NAMALWA (cell line): Measurements from ENCODE around the gene MTHFR.

Experiments used
- DNase-seq: peaks from one replicate; pipeline ENCODE4 v3.0.0-alpha.2; 2015; ENCODE audit warnings: low spot score

Gene MTHFR

DNA sequence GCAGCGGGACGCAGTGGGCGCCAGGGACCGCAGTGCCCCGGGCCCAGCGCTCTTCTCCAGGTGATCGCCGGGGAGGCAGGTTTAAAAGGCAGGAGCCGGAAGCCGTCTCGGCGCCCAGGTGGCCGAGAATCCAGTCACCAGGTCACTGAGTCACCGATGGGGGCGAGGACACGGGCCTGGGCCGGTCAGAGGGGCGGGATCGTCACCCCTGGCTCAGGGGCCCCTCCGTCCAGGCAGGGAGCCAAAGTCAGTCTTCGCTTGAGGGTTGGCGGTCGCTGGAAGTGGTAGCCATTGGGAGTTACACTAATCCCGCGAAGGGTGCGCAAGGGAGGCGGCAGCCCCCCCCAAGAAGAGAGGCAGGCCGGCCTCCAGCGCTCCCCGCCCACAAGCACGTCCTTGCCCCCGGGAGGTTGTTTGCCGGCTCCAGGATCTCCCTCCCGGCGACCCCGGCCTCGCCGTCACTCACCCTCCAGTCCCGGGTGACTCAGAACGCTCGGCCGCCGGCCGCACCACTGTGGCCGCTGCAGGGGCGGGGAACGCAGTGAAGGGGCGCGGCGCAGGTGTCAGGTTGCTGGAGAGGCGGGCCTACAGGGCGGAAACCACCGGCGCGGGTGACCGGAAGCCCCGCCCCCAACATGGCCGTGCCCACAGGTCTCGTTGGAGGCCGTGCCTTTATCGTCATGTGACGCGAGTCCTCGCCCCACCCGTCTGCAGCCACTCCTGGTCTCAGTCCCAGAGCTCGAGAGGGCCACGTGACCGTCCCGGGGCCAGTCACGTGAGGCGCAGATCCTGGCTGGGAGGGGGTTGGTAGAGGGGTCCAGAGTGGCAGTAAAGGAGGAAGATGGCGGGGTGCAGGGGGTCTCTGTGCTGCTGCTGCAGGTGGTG, at the start of gene MTHFR, which contains the start of gene CLCN6:
Gene MTHFR (minus strand): TSS at position 543 of the 885 bp plus-strand sequence. CDS start 2,848 bp downstream, outside the sequence.
Gene CLCN6 (plus strand): TSS at position 770 of the 885 bp plus-strand sequence. CDS start 72 bp downstream, at position 842.
- DNase-seq: peak; percentile 100

DNA sequence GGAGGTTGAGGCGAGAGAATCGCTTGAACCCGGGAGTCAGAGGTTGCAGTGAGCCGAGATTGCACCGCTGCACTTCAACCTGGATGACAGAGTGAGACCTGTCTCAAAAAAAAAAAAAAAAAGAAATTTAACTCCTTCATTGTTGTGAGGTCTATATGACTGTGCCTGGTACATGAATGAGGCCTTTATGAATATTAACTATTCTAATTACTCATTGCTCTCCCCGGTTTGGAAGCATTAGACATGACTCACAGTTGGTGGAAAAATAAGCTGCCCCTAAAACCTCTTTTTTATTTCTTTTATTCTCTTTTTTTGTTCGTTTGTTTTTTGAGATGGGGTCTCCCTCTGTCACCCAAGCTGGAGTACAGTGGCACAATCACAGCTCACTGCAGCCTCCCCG, 49.7 kb upstream of the MTHFR start:
- no peak for DNase-seq

DNA sequence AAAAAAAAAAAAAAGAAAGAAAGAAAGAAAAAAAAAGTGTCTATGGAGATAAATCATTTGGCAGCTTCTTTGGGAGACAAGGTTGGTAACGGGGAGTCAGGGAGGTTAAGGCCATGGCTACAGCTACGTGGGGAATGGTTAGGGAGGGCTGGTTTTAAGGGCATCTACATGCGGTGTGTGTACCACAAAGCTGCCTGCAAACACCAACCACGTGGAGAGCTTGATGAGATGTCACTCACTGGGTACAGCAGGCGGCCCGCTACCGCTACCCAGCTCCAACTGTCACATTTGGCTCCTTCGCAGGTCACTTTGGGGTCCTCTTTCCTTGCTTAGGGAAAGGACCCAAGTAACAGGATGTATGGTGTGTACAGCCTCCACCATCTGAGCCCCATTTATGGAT, 48.8 kb upstream of the MTHFR start:
- DNase-seq: no peak

DNA sequence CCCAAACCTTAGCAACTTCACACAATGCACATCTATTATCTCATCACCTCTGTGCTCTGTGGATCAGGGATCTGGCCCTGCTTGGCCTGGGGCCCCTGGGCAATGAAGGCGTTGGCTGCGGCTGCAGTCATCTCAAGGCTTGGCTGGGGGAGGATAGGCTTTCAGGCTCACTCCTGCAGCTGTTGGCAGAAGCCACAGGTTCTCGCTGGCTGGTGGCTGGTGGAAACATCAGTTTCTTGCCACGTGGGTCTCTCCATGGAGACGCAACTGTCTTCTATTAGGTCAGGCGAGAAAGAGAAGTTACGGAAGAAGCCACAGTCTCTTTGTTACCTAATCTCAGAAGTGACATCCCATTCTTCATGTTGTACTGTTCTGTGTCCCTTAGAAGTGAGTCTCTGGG, 45.4 kb upstream of the MTHFR start:
- DNase-seq: peak; percentile 91

DNA sequence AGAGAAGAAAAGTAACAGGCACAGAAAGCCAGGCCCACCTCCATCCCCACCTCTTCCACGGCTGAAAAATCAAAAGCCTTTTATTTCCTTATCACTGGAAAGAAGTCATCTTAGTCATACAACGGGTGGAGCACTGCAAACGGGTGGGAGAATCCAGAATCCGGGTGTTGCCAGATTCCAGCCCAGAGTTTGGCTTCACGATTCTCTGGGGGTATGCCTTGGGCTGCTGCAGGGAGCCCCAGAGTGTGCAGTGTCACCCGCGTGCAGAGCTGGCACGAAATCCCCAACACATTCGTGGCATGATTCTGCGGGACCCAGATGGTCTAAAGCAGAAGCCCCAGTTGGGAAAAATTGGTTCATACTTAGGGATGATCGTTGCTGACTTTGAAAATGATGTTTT, 44.4 kb upstream of the MTHFR start:
- no peak for DNase-seq

DNA sequence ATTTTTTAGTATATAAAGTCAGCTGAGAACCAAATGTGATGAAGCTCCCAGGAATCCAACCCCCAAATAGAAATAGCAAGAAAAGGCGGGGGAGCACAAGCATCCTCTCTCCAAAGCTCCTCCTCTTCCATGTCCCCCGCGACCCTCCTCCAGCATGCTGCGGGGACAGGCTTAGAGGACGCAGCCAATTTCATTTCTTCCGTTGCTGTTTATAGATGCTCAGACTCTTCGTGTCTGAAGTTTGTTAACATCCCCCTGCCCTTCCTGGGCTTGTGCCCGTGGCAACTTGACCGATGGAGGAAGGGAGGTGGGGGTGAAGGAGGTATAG, 42.6 kb upstream of the MTHFR start:
- DNase-seq: no peak

DNA sequence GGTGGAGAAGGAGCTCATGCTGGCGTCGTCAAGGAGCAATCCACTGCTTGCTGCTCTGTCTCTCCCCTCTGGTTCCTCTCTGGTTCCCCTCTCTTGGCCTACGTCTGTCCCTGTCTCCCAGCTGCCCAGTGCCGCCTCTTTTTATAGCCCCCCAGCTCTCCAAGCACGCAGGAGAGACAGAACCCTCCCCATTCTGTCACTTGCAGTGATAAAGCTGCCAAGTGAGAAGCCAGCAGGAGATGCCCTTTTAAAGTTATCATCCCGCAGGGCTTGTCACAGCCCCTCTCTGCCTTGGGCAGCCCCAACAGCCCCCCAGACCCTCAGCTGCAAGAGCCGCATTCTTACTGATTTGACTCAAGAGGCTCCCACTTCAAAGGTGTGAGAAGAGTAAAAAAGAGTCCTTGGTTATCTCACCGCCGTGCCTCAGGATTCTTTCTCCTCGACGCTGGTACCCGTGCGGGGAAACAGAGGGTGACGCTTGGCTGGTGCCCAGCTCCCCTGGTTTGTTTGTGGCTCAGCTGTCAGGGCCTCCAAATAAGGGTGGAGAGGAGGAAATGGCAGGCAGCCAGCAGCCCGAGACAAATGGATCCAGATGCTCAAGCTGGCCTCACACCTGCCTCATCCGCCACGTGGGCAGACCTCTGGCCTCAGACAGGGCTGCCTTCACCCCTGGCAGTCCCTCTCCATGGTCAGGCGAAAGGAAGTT, 42.1 kb upstream of the MTHFR start, which contains the start of gene NPPA:
Gene NPPA (minus strand): TSS at position 117 of the 706 bp plus-strand sequence. CDS start 99 bp downstream, at position 18.
- DNase-seq: peak; percentile 93

DNA sequence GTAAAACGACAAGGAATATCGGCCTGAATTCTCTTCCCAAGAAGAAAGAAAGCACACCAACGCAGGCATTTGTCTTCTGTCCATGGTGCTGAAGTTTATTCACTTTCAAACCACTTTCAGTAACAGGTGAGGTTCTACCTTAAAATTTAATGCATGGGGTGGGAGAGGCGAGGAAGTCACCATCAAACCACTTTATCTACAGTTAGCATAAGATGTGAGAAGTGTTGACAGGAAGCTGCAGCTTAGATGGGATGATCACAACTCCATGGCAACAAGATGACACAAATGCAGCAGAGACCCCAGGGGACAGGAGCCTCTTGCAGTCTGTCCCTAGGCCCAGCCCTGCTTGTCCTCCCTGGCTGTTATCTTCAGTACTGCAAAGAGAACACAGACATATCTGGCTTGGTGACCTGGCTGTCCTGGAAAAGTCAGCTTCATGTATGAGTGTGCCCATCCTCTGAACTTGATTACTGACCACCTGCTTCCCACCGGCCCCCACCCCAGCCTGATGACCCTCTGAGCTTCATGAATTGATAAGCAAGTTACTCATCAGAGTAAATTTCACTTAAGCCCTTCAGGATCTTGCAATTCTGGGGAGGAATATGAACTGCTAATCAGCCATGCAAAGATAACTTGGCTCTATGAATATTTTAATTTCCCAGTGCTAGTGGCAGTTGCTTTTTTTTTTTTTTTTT, 40.0 kb upstream of the MTHFR start:
- DNase-seq: peak; percentile 84

DNA sequence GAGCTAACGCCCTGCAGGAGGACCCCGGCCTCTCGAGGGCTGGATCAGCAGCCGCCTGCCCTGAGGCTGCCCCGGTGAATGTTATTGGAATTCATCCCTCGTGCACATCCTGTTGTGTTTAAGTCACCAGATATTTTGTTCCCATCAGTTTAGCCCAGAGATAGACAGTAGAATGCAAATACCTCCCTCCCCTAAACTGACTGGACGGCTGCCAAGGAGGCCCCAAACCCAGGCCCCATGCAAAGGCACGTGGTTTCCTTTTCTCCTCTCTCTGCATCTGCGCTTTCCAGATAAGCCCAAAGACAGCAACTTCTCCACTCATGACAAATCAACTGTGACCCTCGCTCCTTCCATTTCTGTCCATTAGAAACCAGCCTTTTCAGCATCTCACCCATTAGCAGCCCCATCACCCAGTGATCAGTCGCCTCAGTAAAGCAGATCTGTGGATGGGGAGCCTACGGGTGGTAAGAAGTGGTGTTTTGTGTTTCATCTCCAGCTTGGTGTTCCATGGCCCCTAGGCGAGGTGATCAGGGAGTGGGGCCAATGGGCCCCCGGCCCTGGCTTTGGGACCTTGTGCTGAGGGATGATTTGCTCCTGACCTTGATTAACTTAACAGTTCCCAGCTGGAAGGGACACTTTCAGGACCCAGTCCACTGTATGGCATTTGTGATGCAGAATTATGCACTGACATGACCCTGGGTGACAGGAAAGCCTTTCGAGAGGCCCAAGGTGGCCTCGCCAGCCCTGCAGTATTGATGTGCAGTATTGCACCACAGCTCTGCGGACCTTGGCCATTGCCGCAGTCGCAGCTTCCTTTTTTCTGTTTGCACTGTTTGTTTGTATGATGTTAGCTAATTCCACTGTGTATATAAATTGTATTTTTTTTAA, 36.6 kb upstream of the MTHFR start:
- peak; percentile 95 for DNase-seq

DNA sequence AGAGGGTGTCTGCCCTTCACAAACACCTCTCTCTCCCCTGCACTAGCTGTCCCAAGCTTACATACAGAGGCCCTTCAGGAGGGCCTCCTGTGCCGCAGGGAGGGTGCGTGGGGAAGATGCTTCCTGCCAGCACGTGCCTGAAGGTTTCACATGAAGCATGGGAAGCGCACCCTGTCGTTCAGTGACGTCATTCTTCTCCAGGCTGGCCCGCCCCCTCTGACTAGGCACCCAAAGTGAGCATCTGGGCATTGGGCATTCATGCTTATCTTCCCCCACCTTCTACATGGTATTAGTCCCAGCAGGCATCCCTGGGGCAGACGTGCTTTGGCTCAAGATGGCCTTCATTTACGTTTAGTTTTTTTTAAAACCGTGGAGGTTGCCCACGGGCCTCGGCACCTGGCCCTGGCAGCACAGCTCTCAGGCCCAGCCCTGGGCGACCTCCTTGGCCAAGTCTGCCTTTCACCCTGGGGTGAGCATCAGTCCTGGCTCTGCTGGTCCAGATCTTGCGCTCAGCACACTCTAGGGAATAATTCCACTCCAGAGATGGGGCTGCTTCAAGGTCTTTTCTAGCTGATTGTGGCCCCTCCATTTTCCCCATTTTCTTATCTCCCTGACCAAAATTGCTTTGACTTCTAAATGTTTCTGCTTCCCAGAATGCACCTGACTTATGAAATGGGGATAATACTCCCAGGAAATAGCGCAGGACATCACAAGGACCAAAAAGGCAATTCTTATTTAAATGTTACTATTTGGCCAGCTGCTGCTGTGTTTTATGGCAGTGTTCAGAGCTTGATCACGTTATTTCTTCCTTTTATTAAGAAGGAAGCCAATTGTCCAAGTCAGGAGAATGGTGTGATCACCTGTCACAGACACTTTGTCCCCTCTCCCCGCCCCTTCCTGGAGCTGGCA, 35.7 kb upstream of the MTHFR start:
- peak; percentile 77 for DNase-seq

DNA sequence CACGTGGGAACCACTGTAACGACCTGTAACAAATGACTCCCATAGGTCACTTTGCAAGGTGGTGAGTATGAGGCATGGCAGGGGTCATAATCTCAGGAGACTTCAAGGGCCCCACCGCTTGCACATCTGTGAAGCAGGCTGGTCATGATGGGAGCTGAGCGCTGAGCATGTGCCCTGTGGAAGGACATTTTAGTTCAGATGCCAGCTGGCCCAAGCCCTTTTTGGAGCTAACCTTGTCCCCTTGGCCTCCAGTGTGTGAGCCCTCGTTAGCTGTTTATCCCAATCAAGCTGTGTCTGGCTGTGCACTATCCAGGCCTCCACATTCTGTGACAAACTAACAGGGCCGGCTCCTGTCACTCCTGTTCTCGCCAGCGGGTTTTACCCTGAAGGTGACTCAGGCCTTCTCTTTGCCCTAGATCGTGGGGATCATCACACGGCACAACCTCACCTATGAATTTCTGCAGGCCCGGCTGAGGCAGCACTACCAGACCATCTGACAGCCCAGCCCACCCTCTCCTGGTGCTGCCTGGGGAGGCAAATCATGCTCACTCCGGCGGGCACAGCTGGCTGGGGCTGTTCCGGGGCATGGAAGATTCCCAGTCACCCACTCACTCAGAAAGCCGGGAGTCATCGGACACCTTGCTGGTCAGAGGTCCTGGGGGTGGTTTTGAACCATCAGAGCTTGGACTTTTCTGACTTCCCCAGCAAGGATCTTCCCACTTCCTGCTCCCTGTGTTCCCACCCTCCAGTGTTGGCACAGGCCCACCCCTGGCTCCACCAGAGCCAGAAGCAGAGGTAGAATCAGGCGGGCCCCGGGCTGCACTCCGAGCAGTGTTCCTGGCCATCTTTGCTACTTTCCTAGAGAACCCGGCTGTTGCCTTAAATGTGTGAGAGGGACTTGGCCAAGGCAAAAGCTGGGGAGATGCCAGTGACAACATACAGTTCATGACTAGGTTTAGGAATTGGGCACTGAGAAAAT, 34.3 kb upstream of the MTHFR start:
- no peak for DNase-seq

DNA sequence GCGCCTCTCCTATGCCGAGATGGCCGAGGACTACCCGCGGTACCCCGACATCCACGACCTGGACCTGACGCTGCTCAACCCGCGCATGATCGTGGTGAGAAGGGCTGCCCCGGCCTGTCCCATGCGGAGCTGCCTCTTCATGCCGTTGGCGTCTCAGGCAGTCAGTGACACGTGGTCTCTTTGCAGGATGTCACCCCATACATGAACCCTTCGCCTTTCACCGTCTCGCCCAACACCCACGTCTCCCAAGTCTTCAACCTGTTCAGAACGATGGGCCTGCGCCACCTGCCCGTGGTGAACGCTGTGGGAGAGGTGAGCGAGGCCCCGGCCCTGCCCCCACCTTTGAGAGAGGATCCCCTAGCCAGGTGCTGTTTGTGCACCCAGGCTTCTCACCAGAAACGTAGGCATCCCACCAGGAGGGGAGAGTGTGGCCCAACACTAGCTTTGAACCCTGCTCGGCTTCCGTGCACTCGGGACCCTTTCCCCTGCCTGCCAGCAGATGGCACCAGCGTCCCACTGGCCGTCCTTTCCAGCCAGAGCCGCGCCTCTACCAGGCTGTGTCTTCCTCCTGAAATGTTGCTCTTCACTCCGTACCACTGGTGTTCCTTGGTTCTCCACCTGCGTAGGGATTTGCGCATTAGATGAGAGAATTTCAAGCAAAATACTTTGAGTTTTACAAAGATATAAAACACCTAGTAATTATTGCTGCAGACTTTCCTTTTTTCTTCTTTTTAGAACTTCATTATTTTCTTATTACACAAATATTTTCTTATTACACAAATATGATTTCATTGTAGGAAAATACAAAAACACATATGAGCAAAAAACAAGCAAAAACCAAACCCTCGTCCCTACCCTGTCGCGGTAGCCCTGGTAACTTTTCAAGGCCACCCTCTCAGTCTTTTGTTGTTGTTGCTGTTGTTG, 32.8 kb upstream of the MTHFR start:
- peak; percentile 85 for DNase-seq

DNA sequence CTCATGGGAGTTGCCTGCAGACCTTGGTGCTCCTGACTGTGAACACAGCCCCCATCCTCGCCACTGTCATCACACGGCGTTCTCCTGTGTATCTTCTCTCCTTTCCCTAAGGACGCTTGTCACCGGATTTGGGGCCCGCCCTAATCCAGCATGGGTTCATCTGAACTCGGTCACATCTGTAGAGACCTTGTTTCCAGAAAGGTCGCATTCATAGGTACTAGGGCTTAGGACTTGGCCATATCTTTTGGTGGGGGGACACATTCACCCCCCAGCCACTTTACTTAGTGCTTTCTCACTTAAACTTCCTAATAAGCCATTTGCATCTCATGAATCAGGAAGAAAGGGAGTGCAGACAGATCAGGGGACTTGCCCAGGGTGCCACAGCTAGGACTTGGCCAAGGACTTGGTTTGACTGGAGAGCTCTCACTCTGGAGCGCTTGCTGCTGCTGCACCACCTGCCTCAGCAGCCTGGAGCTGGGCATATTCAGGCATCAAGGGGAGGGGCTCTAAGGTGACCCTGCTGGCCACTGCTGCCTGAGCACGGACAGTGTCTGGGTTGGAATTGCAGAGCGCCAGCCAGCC, 32.1 kb upstream of the MTHFR start:
- no peak for DNase-seq

DNA sequence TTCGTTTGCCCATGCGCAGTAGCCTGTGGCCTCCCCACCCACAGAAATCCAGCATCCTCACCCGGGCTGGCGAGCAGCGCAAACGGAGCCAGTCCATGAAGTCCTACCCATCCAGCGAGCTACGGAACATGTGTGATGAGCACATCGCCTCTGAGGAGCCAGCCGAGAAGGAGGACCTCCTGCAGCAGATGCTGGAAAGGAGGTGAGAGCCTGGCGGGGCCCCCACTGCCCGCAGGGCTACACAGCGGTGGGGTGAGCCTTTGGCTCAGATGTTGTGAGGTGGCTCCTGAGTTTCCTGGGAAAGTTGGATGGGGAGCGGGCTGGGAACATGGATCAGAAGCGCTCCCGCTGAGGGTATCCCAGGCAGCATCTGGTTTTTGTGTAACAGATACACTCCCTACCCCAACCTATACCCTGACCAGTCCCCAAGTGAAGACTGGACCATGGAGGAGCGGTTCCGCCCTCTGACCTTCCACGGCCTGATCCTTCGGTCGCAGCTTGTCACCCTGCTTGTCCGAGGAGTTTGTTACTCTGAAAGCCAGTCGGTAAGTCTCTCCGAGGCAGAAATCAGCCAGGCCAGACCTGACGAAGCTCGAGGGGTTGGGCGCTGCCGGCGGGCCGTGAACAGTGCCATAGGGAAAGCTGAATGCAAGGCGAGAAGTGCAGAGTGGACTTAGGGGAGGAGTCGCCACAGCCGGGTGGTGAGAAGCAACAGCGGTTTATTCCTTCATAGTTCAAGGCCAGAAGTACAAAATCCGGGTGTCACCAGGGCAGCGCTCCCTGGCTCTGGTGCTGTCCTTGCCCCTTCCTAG, 31.4 kb upstream of the MTHFR start:
- no peak for DNase-seq

DNA sequence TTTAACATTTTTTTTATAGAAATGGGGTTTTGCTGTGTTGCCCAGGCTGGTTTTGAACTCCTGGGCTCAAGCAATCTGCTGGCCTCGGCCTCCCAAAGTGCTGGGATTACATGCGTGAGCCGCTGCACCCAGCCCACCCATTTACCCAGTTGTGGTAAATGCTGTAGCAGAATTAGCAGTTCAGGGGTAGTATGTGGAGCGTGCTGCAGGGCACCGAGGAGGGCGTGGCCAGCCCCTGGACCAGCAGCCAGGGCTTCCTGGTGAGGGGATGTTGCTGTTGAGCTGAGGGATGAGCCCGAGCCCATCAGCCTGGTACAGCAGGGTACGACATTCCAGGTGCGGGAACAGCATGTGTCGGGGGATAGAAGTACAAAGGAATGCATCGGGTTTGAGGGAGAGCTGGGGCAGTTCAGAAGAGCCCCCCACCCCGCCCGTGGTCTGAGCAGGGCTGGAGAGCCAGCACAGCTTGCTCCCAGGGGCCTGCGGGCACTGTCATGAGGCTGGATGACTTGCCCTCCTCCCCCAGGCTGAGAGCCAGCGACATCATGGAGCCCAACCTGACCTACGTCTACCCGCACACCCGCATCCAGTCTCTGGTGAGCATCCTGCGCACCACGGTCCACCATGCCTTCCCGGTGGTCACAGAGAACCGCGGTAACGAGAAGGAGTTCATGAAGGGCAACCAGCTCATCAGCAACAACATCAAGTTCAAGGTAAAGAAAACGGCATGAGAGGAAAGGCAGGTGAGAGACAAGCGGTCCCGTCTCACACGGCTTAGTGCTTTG, 29.9 kb upstream of the MTHFR start:
- no peak for DNase-seq

DNA sequence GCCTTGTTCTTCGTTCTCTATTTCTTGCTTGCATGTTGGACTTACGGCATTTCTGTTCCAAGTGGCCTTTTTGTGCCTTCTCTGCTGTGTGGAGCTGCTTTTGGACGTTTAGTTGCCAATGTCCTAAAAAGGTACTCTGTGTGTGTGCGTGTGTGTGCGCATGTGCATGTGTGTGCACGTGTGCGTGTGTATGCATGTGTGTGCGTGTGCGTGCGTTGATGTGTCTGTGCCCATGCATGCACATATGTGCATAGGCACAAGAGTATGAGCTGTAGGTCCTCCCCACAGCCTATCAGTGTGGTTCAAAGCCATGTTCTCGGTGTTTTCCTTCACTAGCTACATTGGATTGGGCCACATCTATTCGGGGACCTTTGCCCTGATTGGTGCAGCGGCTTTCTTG, 28.1 kb upstream of the MTHFR start:
- no peak for DNase-seq
